ENCODE results near the gene SPATS2.

DNA sequence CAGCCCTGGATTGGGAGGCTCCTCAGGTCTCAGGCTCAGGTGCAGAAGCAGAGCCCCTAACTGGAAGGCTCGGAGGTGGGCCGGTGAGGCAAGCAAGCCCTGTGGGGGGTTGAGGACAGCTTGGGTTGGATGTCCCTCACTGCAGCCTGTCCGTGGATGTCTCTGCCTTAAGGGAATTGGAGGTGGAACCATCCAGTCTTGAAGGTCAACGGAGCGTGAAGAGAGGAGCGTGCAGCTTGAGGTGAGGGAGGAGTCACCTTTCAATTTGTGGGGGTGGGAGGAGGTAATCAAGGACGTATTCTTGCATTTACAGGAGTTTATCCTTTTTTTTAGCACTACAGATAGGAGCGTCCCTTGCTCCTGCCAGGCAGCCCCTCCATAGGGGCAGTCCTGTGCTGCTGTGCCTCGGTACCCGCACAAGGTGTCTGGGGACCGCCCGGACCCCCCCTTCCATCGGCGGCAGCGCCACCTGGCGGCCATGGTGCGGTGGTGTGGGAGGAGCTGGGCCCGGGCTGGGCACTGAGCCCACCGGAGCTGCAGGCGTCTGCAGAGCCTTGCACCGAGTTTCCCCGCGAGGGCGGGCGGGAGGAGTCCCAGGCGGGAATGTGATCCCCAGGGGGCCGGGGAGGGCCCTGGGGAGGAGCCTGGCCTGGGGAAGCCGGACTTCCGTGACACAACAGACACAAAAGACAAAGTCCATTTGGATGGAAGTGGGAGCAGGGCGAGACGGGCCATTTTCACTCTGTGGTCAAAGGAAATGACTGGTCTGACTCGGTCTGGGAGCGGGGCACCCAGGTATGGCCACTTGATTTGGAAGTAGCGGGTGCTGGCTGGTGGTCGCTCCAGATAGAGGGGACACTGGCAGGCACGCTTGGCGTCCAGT, 19.7 kb upstream of the SPATS2 start:
- TF ChIP-seq ZBTB7A (IDR thresholded peaks at IDR 0.05; ENCODE audit: low read depth) (peak; percentile 99), CEBPB (IDR thresholded peaks at IDR 0.05) (no peak), EP300 (IDR thresholded peaks at IDR 0.05; ENCODE audit: borderline replicate concordance) (no peak; the same call in 1 of the 2 replicates), RAD21 (IDR thresholded peaks at IDR 0.05; ENCODE audit: low read depth) (peak; percentile 54; the same call in 1 of the 2 replicates), EGR1 (IDR thresholded peaks at IDR 0.05) (peak; percentile 37; the same call in 1 of the 2 replicates), TAF1 (IDR thresholded peaks at IDR 0.05; ENCODE audit: low read depth) (no peak; the same call in 1 of the 2 replicates), NFIC (IDR thresholded peaks at IDR 0.05) (peak; percentile 79), YY1 (IDR thresholded peaks at IDR 0.05; ENCODE audit: low read depth) (no peak), FOXM1 (IDR thresholded peaks at IDR 0.05; ENCODE audit: borderline replicate concordance, low read depth) (no peak)
- TF ChIP-seq, protein P1, sequence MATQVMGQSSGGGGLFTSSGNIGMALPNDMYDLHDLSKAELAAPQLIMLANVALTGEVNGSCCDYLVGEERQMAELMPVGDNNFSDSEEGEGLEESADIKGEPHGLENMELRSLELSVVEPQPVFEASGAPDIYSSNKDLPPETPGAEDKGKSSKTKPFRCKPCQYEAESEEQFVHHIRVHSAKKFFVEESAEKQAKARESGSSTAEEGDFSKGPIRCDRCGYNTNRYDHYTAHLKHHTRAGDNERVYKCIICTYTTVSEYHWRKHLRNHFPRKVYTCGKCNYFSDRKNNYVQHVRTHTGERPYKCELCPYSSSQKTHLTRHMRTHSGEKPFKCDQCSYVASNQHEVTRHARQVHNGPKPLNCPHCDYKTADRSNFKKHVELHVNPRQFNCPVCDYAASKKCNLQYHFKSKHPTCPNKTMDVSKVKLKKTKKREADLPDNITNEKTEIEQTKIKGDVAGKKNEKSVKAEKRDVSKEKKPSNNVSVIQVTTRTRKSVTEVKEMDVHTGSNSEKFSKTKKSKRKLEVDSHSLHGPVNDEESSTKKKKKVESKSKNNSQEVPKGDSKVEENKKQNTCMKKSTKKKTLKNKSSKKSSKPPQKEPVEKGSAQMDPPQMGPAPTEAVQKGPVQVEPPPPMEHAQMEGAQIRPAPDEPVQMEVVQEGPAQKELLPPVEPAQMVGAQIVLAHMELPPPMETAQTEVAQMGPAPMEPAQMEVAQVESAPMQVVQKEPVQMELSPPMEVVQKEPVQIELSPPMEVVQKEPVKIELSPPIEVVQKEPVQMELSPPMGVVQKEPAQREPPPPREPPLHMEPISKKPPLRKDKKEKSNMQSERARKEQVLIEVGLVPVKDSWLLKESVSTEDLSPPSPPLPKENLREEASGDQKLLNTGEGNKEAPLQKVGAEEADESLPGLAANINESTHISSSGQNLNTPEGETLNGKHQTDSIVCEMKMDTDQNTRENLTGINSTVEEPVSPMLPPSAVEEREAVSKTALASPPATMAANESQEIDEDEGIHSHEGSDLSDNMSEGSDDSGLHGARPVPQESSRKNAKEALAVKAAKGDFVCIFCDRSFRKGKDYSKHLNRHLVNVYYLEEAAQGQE (IDR thresholded peaks at IDR 0.05; ENCODE audit: low read depth) = no peak
- TF ChIP-seq, protein P2, sequence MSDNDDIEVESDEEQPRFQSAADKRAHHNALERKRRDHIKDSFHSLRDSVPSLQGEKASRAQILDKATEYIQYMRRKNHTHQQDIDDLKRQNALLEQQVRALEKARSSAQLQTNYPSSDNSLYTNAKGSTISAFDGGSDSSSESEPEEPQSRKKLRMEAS (IDR thresholded peaks at IDR 0.05) = peak; percentile 57

Data from Ishikawa (cell line).